GM21390 (cell line): ENCODE data around the gene MYO9B.

Experiments used
- ATAC-seq: cut with Tn5 transposase; IDR thresholded peaks from one replicate; pipeline ENCODE4 v1.9.1; 2021; ENCODE audit not compliant: unreplicated experiment

Gene MYO9B

DNA sequence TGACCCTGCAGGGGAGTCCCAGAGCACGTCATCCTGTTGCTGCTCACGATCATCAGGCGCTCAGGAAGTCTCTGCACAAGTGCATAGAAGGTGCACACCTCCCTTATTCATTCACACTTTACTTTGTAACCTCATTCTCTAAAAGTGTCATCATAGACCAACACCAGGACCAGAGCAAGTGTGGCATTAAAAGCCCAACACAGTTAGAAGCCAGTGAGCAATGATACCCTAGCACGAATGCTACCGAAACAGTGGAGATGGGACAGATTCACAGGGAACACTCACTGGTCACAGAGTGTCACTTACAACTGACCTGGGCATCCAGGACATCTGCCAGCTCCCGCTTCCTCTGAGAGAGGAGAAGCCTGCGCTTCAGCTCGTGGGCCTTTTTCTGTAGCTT lies 17.3 kb upstream of the MYO9B start:
- no peak for ATAC-seq

GRCh38 chr19:17060802-17061201 lies 14.8 kb upstream of the MYO9B start:
- ATAC-seq, result no peak

- no peak for ATAC-seq
Measured at GRCh38 chr19:17061205-17061604, 14.4 kb upstream of the MYO9B start.

DNA sequence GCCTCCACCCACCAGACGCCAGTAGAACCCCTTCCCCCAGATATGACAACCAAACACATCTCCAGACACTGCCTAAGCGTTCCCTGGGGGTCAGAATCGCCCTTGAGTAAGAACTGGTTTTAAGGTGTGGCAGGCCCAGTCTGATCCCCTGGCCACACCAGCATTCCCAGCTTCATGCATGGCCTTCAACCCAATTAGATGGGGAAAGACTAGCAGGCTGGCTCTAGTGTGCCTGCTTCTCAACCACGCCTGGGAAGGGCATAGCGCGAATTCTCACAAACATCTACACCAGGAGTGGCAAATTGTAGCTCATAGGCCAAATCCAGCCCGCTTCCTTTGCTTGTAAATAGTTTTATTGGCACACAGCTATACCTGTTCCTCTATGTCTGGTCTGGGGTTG lies 13.9 kb upstream of the MYO9B start:
- no peak for ATAC-seq

- no peak for ATAC-seq
Measured at GRCh38 chr19:17063428-17063827, 12.1 kb upstream of the MYO9B start.

DNA sequence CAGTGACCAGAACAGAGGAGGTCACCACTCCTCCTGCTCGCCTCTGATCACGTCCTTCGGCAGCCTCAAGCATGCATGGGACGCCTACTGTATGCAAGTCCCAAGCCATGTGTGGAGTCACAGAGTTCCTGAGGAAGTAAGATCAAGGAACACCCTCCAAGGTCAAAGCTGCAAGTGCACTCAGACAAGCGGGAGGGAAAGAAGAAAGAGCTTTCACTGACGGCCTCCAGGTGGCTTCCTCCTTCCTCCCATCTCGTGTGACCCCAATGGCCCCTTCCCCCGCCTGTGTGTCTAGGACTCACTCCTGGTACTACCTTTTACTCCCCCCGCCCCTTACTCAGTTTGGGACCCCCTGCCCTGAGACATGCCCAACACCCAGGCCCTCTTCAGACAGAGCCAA lies 6.4 kb upstream of the MYO9B start:
- no peak for ATAC-seq

GRCh38 chr19:17070421-17070820 lies 5.2 kb upstream of the MYO9B start:
- ATAC-seq, result no peak

- no peak for ATAC-seq
Measured at GRCh38 chr19:17070912-17071311, 4.7 kb upstream of the MYO9B start.

DNA sequence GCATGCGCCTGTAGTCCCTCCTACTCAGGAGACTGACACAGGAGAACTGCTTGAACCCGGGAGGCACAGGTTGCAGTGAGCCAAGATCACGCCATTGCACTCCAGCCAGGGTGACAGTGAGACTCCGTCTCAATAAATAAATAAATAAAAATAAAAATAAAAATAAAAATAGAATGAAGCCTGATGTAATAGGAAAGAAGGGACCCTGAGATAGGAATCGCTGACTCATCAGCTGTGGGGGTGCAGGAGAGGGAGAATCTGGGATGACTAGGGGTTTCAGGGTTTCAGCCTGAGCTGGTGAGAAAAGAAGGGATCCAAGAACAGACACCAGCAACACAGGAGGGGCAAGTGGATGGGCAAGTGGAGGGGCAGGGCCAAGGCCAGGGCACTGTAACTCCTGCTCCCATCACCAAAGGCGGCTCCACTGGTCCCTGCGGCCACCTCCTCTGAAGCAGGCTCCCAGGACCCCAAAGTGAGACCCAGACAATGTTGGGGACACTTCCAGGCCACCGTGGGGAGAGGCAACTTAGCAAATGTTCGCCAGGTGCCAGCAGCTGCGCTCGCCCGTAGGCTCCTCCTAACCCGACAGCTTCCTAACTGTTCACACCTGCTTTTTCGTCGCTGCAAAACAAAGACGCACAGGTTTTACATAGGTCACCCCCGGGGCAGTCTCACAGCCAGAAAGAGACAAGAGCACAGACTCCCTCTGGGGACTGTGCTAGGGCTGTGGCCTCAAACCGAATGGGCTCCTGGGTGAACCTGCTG lies 1.5 kb upstream of the MYO9B start:
- ATAC-seq, result no peak

- no peak for ATAC-seq
Measured at GRCh38 chr19:17074634-17075034, 943 bp upstream of the MYO9B start.

DNA sequence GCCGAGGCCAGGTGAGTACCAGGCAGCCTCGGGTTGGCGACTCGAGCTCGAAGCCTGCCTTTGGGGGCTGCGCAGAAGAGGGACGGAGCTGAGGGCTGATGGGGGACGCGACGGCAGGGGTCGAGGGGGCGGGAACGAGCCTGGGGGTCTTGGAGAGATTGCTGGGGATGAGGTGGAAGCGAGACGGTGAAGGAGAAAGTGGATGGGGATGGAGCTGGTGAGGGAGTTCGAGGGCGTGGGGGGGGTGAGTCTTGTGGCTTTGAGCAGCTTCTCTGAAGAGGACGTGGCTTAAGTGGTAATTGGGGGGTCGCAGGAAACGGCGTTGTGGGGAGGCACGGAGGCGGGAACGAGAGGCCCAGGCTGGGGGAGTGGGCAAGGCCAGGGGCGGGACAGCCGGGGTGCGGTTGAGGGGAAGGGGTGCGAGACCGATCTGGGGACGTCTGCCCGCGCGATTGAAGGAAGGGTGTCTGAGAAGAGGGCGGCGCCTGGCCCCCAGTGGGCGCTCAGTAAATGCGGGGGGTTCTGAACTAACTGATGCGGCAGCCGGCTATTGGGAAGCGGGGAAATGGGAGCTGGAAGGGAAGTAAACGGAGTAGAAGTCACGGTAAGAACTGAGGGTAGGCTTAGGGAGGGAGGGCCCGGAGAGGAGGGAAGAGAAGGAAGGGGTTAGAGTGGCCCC lies 426 bp downstream of the MYO9B start:
- no peak for ATAC-seq

GRCh38 chr19:17076543-17076991 lies 990 bp downstream of the MYO9B start:
- ATAC-seq, result no peak

DNA sequence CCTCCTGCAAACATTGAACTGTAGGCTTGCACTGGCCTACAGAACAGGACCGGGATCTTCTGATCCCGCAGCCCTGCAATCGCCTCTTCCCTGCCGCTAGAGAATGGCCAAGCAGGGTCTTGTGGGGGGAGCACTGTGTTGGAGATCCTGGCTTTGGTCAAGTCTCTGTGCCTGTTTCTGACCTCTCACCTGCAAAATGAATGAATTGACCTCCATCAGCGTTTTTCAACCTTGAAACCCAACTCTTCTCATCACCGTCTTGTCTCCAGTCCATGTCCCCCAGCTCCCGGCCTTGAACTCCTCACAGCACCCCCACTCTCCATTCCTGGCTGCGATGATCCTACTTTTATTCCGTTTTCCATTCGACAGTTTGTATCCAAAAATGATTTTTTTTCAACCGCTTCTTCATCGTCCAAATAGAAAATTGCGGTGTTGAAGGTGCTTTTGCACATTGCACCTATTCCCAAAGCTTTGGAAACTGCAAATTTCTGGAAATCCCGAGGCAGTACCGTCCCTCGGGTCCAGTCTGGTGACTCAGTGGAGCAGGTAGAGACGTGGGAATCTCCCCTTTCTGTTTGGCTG lies 2.0 kb downstream of the MYO9B start:
- no peak for ATAC-seq

GRCh38 chr19:17078036-17078919 lies 2.7 kb downstream of the MYO9B start:
- ATAC-seq, result no peak

DNA sequence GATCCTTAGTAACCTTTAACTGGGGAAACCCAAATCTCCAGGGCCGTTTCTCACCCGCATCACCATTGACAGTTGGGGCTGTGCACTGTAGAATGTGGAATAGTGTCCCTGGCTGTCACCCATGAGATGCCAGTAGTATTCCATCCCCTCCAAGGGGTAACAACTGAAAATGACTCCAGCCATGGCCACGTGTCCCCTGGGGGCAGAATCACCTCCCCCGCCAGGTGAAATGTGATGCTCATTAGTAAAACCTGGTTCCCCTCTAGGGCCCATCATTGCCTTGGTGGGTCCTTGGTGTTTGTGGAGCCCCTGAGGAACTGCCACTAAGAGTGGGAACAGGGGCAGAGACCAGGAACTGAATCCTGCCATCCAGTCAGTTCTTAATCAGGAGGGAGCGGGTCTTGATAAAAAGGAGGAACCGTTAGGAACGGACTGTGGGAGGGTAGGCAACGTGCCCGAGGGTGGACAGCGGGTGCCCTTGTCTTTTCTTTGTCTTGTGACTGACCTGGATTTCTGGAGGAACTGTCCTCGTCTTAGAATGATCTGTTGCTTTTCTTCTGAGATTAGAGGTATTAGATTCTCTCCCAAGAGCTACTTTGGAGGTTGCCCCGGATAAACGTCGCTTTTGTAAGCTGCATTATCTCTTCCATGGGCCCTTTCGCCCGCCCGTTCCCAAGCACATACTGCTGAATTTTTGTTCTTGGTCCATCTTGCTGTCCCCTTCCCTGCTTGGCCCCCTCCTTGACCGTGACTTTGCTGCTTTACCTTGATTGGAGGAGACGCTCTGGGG lies 3.5 kb downstream of the MYO9B start:
- ATAC-seq, result no peak

- ATAC-seq, result peak; percentile 36
Measured at GRCh38 chr19:17079710-17080439, 4.3 kb downstream of the MYO9B start.

- no peak for ATAC-seq
Measured at GRCh38 chr19:17080440-17080801, 4.8 kb downstream of the MYO9B start.

DNA sequence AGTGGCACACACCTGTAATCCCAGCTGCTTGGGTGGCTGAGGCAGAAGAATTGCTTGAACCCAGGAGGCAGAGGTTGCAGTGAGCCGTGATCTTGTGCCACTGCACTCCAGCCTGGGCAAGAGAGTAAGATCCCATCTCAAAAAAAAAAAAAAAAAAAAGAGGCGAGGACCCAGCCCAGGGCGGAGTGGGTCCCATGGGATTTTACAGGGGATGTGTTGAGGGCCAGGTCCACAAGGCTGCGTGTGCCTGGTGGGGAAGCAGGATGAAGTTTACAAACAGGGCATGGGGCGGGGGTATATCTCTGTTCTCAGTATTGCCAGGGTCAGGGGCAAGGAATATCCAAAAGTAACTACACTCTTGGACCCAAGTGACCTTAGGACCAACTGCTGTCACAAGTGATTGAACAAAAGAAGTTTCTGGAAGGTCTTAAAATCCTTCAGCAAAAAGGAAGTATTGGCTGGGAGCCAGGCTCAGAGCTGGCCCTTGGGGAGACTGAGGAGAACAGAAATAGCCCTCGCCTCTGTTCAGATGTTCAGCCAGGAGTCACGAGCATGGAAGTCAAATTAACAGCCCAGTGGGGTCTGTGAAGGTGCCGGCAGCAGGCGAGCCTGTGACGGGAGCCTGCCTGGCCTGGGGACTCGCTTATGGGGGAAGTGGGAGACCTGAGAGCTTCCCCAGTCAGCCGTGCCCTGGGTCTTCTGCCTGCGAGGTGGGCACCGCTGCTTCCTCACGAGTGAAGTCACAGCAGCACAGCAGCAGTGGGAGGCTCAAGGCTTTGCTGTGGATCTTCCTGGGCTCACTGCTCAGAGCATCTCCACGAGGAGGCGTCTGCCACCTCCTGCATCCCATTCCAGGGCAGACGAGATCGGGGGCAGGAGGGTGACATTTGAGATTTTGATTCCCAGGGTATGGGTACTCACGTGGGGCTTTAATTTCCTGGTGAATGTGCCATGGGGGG lies 6.4 kb downstream of the MYO9B start:
- no peak for ATAC-seq

DNA sequence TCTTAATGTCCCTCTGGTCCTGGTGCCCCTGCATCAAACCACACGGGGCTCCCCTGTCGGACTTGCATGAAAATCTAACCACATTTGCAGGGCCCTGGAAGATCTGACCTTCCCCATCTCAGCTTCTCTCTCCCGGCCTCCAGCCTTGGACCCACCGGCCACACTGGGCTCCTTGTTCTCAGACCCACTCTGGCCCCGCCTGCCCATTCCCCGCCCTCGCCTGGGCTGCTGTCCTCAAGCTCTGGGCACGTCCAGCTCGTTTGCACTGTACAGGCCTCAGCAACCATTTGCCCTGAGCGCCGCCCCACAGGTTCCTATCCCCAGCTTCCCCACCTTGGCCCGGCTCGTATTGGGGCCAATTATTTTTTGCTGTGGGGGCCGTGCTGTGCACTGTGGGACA lies 10.5 kb downstream of the MYO9B start:
- ATAC-seq, result no peak
